ENCODE measurements around the gene PAK3.

Gene PAK3

GRCh38 chrX:111114806-111115205 is 18.8 kb downstream of the PAK3 start:
- H3K36me3 Mint-ChIP-seq, result no peaks in the 10 kb centered on the region
- H3K9me3 Mint-ChIP-seq, result no peaks in the 10 kb centered on the region
- no peak overlapping the region for H3K4me3 Mint-ChIP-seq
- no peak for DNase-seq
- H3K27me3 Mint-ChIP-seq, result no peaks in the 10 kb centered on the region
- CTCF ChIA-PET, result interaction anchor here (1.2 to 1.6 kb wide), 2 partner anchors 12 to 15 kb away, joined by 4 to 6 read pairs; no protein-coding TSS in a partner anchor
- no peak overlapping the region for H3K27ac Mint-ChIP-seq
- no peaks in the 10 kb centered on the region for H3K4me1 Mint-ChIP-seq

DNA sequence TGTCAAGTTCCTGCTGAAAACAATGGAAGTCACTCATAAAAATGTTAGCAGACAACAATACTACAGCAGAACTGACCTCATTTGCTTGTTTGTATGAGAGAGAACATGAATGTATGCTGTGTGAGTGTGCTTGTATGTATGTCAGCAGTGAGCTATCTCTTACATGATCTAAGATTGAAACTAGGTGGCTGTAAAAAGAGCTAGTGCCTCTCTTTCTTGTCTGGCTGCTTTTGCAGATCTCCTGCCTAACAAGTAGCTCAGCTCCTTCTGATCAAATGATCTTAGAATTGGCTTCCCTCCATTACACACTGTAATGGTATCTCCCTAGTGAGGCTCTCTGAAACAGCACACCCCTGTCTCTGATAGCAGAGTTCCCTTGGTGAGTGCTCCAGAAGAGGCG is 20.7 kb downstream of the PAK3 start:
- Mint-ChIP-seq H3K4me3 (no peak overlapping the region), H3K4me1 (no peaks in the 10 kb centered on the region), H3K27me3 (no peaks in the 10 kb centered on the region), H3K9me3 (no peaks in the 10 kb centered on the region), H3K27ac (no peak overlapping the region), H3K36me3 (no peaks in the 10 kb centered on the region)
- CTCF ChIA-PET, result no interaction called here
- DNase-seq, result no peak

- Mint-ChIP-seq H3K27ac (no peak overlapping the region), H3K4me3 (no peak overlapping the region), H3K27me3 (no peaks in the 10 kb centered on the region), H3K4me1 (peaks cover 14% of the 10 kb centered on the region), H3K36me3 (no peaks in the 10 kb centered on the region), H3K9me3 (no peaks in the 10 kb centered on the region)
- no peak for DNase-seq
- CTCF ChIA-PET, result no interaction called here
Observed at GRCh38 chrX:111119341-111119740, 23.4 kb downstream of the PAK3 start.

DNA sequence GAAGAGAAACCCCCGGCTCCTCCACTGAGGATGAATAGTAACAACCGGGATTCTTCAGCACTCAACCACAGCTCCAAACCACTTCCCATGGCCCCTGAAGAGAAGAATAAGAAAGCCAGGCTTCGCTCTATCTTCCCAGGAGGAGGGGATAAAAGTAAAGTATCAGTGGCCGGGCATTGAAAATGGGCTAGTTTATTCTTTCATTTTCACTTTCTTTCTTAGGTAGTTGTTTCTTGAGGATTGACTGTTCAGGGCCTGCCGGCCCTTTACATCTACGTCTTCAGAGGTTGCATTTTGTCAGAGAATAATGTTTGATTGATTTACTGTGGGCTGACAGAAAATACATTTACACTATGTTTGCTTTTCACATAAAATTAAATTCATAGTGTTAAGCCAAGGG is 27.1 kb downstream of the PAK3 start:
- CTCF ChIA-PET, result interaction anchor here (1.1 kb wide), 1 partner anchor 25 kb away, joined by 3 read pairs; no protein-coding TSS in a partner anchor
- Mint-ChIP-seq H3K9me3 (no peaks in the 10 kb centered on the region), H3K27me3 (no peaks in the 10 kb centered on the region), H3K4me1 (peaks cover 17% of the 10 kb centered on the region), H3K36me3 (no peaks in the 10 kb centered on the region), H3K27ac (peak overlapping the region; percentile 84), H3K4me3 (peak overlapping the region; percentile 53)
- no peak for DNase-seq

- Mint-ChIP-seq H3K4me3 (no peak overlapping the region), H3K27ac (peak overlapping the region; percentile 84), H3K4me1 (peaks cover 17% of the 10 kb centered on the region), H3K9me3 (no peaks in the 10 kb centered on the region), H3K36me3 (no peaks in the 10 kb centered on the region), H3K27me3 (no peaks in the 10 kb centered on the region)
- CTCF ChIA-PET, result interaction anchor here (1.1 kb wide), 1 partner anchor 25 kb away, joined by 3 read pairs; no protein-coding TSS in a partner anchor
- DNase-seq, result no peak
Observed at GRCh38 chrX:111123606-111124179, 27.7 kb downstream of the PAK3 start.

DNA sequence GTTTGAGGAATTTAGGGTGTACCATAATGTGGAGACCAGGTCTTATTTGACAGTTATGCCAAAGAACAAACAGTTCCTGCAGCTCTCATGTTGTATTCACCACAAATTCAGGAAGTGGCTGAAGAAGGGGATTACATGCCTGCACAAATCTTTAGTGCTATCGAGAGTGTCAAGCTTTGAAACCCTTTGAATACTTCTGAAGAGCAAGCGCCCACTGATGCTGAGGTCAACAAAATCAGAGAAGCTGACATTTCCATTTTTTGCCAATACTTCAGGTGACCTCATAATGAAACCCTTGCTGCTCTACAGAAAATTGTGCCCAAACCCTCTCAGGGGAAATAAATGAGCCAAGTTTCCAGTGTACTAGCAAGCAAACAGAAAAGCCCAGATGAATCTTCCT is 28.4 kb downstream of the PAK3 start:
- Mint-ChIP-seq H3K4me3 (no peak overlapping the region), H3K36me3 (no peaks in the 10 kb centered on the region), H3K9me3 (no peaks in the 10 kb centered on the region), H3K4me1 (peaks cover 18% of the 10 kb centered on the region), H3K27me3 (no peaks in the 10 kb centered on the region), H3K27ac (no peak overlapping the region)
- CTCF ChIA-PET, result interaction anchor here (1.1 kb wide), 1 partner anchor 26 kb away, joined by 3 read pairs; no protein-coding TSS in a partner anchor
- no peak for DNase-seq

- no peaks in the 10 kb centered on the region for H3K36me3 Mint-ChIP-seq
- H3K9me3 Mint-ChIP-seq, result no peaks in the 10 kb centered on the region
- no peak for DNase-seq
- peaks cover 26% of the 10 kb centered on the region for H3K4me1 Mint-ChIP-seq
- no peak overlapping the region for H3K27ac Mint-ChIP-seq
- no peak overlapping the region for H3K4me3 Mint-ChIP-seq
- H3K27me3 Mint-ChIP-seq, result no peaks in the 10 kb centered on the region
- CTCF ChIA-PET, result no interaction called here
Observed at GRCh38 chrX:111127038-111127437, 31.0 kb downstream of the PAK3 start.

- no peak for DNase-seq
- Mint-ChIP-seq H3K36me3 (no peaks in the 10 kb centered on the region), H3K9me3 (no peaks in the 10 kb centered on the region), H3K4me1 (peaks cover 12% of the 10 kb centered on the region), H3K27ac (no peak overlapping the region), H3K27me3 (no peaks in the 10 kb centered on the region), H3K4me3 (no peak overlapping the region)
- CTCF ChIA-PET, result no interaction called here
Observed at GRCh38 chrX:111129921-111130320, 33.9 kb downstream of the PAK3 start.

DNA sequence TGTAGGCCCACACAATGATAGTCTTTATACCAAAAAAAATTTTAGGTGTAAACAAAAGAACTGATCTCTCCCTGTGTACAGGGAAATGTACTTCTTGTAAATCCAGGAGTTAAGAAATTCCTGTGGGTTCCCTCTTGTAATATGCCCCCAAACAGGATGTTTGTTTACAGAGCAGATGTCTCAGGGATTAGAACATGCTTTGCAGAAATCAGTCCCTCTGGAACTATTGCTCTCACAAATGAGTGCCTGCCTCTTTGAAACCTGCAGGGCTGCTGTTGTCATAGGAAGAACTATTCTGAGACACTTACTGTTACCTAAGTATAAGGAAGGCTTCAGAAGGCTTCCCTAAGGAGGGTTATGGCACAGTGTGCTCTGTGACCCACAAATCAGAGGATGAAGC is 35.6 kb downstream of the PAK3 start:
- no peak for DNase-seq
- Mint-ChIP-seq H3K27me3 (no peaks in the 10 kb centered on the region), H3K36me3 (no peaks in the 10 kb centered on the region), H3K4me1 (peaks cover 12% of the 10 kb centered on the region), H3K4me3 (no peak overlapping the region), H3K27ac (no peak overlapping the region), H3K9me3 (no peaks in the 10 kb centered on the region)
- CTCF ChIA-PET, result no interaction called here

GRCh38 chrX:111133389-111133788 is 37.4 kb downstream of the PAK3 start:
- Mint-ChIP-seq H3K4me1 (peaks cover 12% of the 10 kb centered on the region), H3K9me3 (no peaks in the 10 kb centered on the region), H3K36me3 (no peaks in the 10 kb centered on the region), H3K27ac (no peak overlapping the region), H3K27me3 (no peaks in the 10 kb centered on the region), H3K4me3 (no peak overlapping the region)
- CTCF ChIA-PET, result no interaction called here
- DNase-seq, result no peak

DNA sequence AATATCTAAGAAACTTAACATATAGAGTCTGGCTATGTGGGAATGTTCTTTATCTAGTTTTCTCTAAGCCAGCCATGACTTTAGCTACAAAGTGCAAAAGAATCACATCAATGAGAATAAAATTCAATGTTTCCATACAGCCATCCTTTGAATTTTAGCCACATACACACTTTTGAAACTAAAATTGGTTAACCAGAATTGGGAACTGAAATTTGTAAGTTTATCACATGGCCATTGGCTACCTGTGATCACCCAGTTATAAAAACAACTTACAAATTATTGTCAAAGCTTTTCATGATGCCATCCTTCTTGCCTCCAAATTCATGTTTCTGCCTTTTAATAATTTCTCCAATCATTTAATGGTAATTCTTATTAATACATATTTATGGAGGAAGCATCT is 49.9 kb downstream of the PAK3 start:
- no peaks in the 10 kb centered on the region for H3K36me3 Mint-ChIP-seq
- H3K4me3 Mint-ChIP-seq, result no peak overlapping the region
- no peak for DNase-seq
- CTCF ChIA-PET, result no interaction called here
- H3K27ac Mint-ChIP-seq, result no peak overlapping the region
- no peaks in the 10 kb centered on the region for H3K9me3 Mint-ChIP-seq
- no peaks in the 10 kb centered on the region for H3K4me1 Mint-ChIP-seq
- no peaks in the 10 kb centered on the region for H3K27me3 Mint-ChIP-seq

- H3K9me3 Mint-ChIP-seq, result no peaks in the 10 kb centered on the region
- H3K27ac Mint-ChIP-seq, result no peak overlapping the region
- CTCF ChIA-PET, result no interaction called here
- DNase-seq, result no peak
- no peaks in the 10 kb centered on the region for H3K36me3 Mint-ChIP-seq
- no peaks in the 10 kb centered on the region for H3K4me1 Mint-ChIP-seq
- no peaks in the 10 kb centered on the region for H3K27me3 Mint-ChIP-seq
- no peak overlapping the region for H3K4me3 Mint-ChIP-seq
Observed at GRCh38 chrX:111151764-111152163, 55.8 kb downstream of the PAK3 start.

DNA sequence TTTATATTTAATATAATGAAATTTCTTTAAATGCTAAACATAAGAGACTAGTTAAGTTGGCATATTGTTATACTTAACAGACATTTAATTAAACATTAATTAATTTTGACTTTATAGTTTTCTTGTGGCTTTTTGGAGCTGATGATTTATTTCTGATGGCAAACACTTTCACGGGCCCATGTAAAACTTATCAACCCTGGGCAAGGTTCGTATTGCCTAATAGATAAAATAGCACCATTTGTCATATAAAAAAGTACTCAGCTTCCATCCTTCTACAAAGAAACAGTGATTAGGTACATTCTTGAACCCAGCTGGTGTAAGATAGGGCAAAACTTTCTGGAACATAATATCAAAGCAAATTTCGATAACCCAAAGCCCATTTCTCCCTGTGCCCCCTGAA is 63.2 kb downstream of the PAK3 start:
- CTCF ChIA-PET, result no interaction called here
- H3K27me3 Mint-ChIP-seq, result no peaks in the 10 kb centered on the region
- H3K9me3 Mint-ChIP-seq, result no peaks in the 10 kb centered on the region
- H3K27ac Mint-ChIP-seq, result no peak overlapping the region
- H3K4me3 Mint-ChIP-seq, result no peak overlapping the region
- DNase-seq, result no peak
- H3K36me3 Mint-ChIP-seq, result no peaks in the 10 kb centered on the region
- H3K4me1 Mint-ChIP-seq, result no peaks in the 10 kb centered on the region

- CTCF ChIA-PET, result interaction anchor here (0.7 kb wide), 1 partner anchor 64 kb away, joined by 4 read pairs; no protein-coding TSS in a partner anchor
- no peak for DNase-seq
- no peaks in the 10 kb centered on the region for H3K27me3 Mint-ChIP-seq
- no peaks in the 10 kb centered on the region for H3K36me3 Mint-ChIP-seq
- no peak overlapping the region for H3K4me3 Mint-ChIP-seq
- H3K27ac Mint-ChIP-seq, result no peak overlapping the region
- H3K4me1 Mint-ChIP-seq, result no peaks in the 10 kb centered on the region
- H3K9me3 Mint-ChIP-seq, result no peaks in the 10 kb centered on the region
Observed at GRCh38 chrX:111164728-111165127, 68.7 kb downstream of the PAK3 start.

DNA sequence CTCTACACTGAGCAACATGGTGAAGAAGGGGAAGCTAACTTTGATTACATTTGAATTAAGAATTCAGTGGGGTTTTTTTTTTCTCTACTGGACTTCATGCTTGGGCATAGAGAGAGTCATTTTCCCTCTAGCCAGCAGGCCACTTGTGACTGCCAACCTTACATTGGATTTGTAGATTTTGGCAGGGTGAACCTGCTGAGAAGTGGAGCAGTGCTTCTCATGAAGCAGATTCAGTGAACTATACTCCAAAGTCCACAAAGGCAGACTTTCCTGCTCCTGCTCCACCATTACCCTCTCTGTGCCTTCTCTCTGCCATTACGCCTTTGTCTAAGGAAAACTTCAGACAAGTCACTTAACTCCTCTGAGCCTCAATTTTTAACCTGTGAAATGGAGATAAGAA is 69.9 kb downstream of the PAK3 start:
- DNase-seq, result no peak
- Mint-ChIP-seq H3K9me3 (no peaks in the 10 kb centered on the region), H3K27me3 (no peaks in the 10 kb centered on the region), H3K27ac (no peak overlapping the region), H3K4me3 (no peak overlapping the region), H3K4me1 (no peaks in the 10 kb centered on the region), H3K36me3 (no peaks in the 10 kb centered on the region)
- CTCF ChIA-PET, result no interaction called here

- H3K4me1 Mint-ChIP-seq, result no peaks in the 10 kb centered on the region
- no peak overlapping the region for H3K4me3 Mint-ChIP-seq
- CTCF ChIA-PET, result no interaction called here
- no peak for DNase-seq
- no peak overlapping the region for H3K27ac Mint-ChIP-seq
- no peaks in the 10 kb centered on the region for H3K27me3 Mint-ChIP-seq
- no peaks in the 10 kb centered on the region for H3K36me3 Mint-ChIP-seq
- H3K9me3 Mint-ChIP-seq, result no peaks in the 10 kb centered on the region
Observed at GRCh38 chrX:111167334-111167733, 71.3 kb downstream of the PAK3 start.

Measured in activated naive CD4-positive, alpha-beta T cell treated with anti-CD3 and anti-CD28 coated beads, Interleukin-2, amount 10 ng/mL, durations not matched to agents 7 days and 5 days (primary cell).